ENCODE measurements around the gene DFFA. TPM values are rescaled to one million over a fixed set of nuclear protein-coding genes. Genes with fewer than 3 reads are reported as not detected.

Gene DFFA
- total RNA-seq, 2 experiments from 2014 or later = 34.2 to 36.1 TPM

- DNase-seq = no peak
- Mint-ChIP-seq H3K27me3 (ENCODE audit: low read depth) (no peaks in the 10 kb centered on the region), H3K36me3 (ENCODE audit: low read depth) (peaks cover 11% of the 10 kb centered on the region), H3K9me3 (no peaks in the 10 kb centered on the region), H3K4me3 (no peak overlapping the region), H3K4me1 (ENCODE audit: low read depth) (peaks cover 45% of the 10 kb centered on the region), H3K27ac (no peak overlapping the region)
- intact Hi-C loops (cut with micrococcal nuclease) = loop anchor here (5.0 kb wide), 1 partner anchor 65 kb away; no protein-coding TSS in a partner anchor
- CTCF ChIA-PET = interaction anchor here (0.5 to 5.6 kb wide), 2 partner anchors 12 to 196 kb away, joined by 3 to 85 read pairs; no protein-coding TSS in a partner anchor
These were observed 24.8 kb upstream of the DFFA start for GRCh38 chr1:10497109-10497508.

- H3K36me3 Mint-ChIP-seq (ENCODE audit: low read depth) = peaks cover 11% of the 10 kb centered on the region
- DNase-seq = peak; percentile 69
- no peaks in the 10 kb centered on the region for H3K9me3 Mint-ChIP-seq
- no peaks in the 10 kb centered on the region for H3K27me3 Mint-ChIP-seq (ENCODE audit: low read depth)
- peak overlapping the region; percentile 47 for H3K27ac Mint-ChIP-seq
- peak overlapping the region; percentile 67 for H3K4me3 Mint-ChIP-seq
- peaks cover 40% of the 10 kb centered on the region for H3K4me1 Mint-ChIP-seq (ENCODE audit: low read depth)
- intact Hi-C loops (cut with micrococcal nuclease) = loop anchor here (1.0 to 5.0 kb wide), 7 partner anchors 15 to 446 kb away; partner anchors contain the start of gene PEX14
- CTCF ChIA-PET = interaction anchor here (0.6 to 5.6 kb wide), 5 partner anchors 13 to 456 kb away, joined by 3 to 85 read pairs (median 12); partner anchors contain the start of gene CENPS
These were observed 23.6 kb upstream of the DFFA start for GRCh38 chr1:10495952-10496351.

GRCh38 chr1:10495475-10495817, 23.1 kb upstream of the DFFA start:
- peaks cover 11% of the 10 kb centered on the region for H3K36me3 Mint-ChIP-seq (ENCODE audit: low read depth)
- peaks cover 39% of the 10 kb centered on the region for H3K4me1 Mint-ChIP-seq (ENCODE audit: low read depth)
- intact Hi-C loops (cut with micrococcal nuclease) = loop anchor here (1.0 to 5.0 kb wide), 7 partner anchors 16 to 447 kb away; partner anchors contain the start of gene PEX14
- no peak for DNase-seq
- peak overlapping the region; percentile 87 for H3K27ac Mint-ChIP-seq
- H3K27me3 Mint-ChIP-seq (ENCODE audit: low read depth) = no peaks in the 10 kb centered on the region
- CTCF ChIA-PET = interaction anchor here (0.6 to 5.6 kb wide), 16 partner anchors 9 to 468 kb away, joined by 3 to 85 read pairs (median 4); partner anchors contain the start of gene CENPS
- no peaks in the 10 kb centered on the region for H3K9me3 Mint-ChIP-seq
- H3K4me3 Mint-ChIP-seq = peak overlapping the region; percentile 67

- H3K9me3 Mint-ChIP-seq = no peaks in the 10 kb centered on the region
- peak; percentile 90 for DNase-seq
- H3K27ac Mint-ChIP-seq = peak overlapping the region; percentile 87
- CTCF ChIA-PET = interaction anchor here (0.6 to 5.6 kb wide), 23 partner anchors 9 to 535 kb away, joined by 3 to 85 read pairs (median 5); partner anchors contain the start of gene CENPS
- no peaks in the 10 kb centered on the region for H3K27me3 Mint-ChIP-seq (ENCODE audit: low read depth)
- intact Hi-C loops (cut with micrococcal nuclease) = loop anchor here (1.0 to 5.0 kb wide), 8 partner anchors 16 to 447 kb away; partner anchors contain the start of genes CENPS and PEX14
- H3K36me3 Mint-ChIP-seq (ENCODE audit: low read depth) = peaks cover 11% of the 10 kb centered on the region
- H3K4me3 Mint-ChIP-seq = peak overlapping the region; percentile 67
- peaks cover 38% of the 10 kb centered on the region for H3K4me1 Mint-ChIP-seq (ENCODE audit: low read depth)
These were observed 22.6 kb upstream of the DFFA start for GRCh38 chr1:10494754-10495474.

GRCh38 chr1:10494418-10494753, 22.1 kb upstream of the DFFA start:
- peaks cover 41% of the 10 kb centered on the region for H3K4me1 Mint-ChIP-seq (ENCODE audit: low read depth)

GRCh38 chr1:10490286-10490970, 18.1 kb upstream of the DFFA start:
- intact Hi-C loops (cut with micrococcal nuclease) = no loop called here
- Mint-ChIP-seq H3K4me3 (no peak overlapping the region), H3K4me1 (ENCODE audit: low read depth) (peaks cover 17% of the 10 kb centered on the region), H3K9me3 (no peaks in the 10 kb centered on the region), H3K36me3 (ENCODE audit: low read depth) (peaks cover 9% of the 10 kb centered on the region), H3K27ac (no peak overlapping the region), H3K27me3 (ENCODE audit: low read depth) (no peaks in the 10 kb centered on the region)
- CTCF ChIA-PET = interaction anchor here (1.2 to 1.8 kb wide), 2 partner anchors 29 to 61 kb away, joined by 4 to 6 read pairs; partner anchors contain the start of gene CENPS
- no peak for DNase-seq

More at GRCh38 chr1:10494418-10494753, 22.1 kb upstream of the DFFA start:
- Mint-ChIP-seq H3K36me3 (ENCODE audit: low read depth) (peaks cover 11% of the 10 kb centered on the region), H3K9me3 (no peaks in the 10 kb centered on the region), H3K27ac (no peak overlapping the region), H3K27me3 (ENCODE audit: low read depth) (no peaks in the 10 kb centered on the region), H3K4me3 (no peak overlapping the region)
- CTCF ChIA-PET = interaction anchor here (0.8 to 5.6 kb wide), 20 partner anchors 8 to 536 kb away, joined by 3 to 85 read pairs (median 5); partner anchors contain the start of gene CENPS
- intact Hi-C loops (cut with micrococcal nuclease) = loop anchor here (1.0 to 2.0 kb wide), 2 partner anchors 64 to 282 kb away; partner anchors contain the start of gene CENPS
- DNase-seq = no peak

GRCh38 chr1:10489291-10490055, 17.1 kb upstream of the DFFA start:
- CTCF ChIA-PET = no interaction called here
- DNase-seq = no peak
- H3K27me3 Mint-ChIP-seq (ENCODE audit: low read depth) = no peaks in the 10 kb centered on the region
- intact Hi-C loops (cut with micrococcal nuclease) = no loop called here
- no peak overlapping the region for H3K4me3 Mint-ChIP-seq
- H3K36me3 Mint-ChIP-seq (ENCODE audit: low read depth) = peaks cover 10% of the 10 kb centered on the region
- no peak overlapping the region for H3K27ac Mint-ChIP-seq
- H3K4me1 Mint-ChIP-seq (ENCODE audit: low read depth) = peaks cover 8% of the 10 kb centered on the region
- no peaks in the 10 kb centered on the region for H3K9me3 Mint-ChIP-seq

- DNase-seq = no peak
- Mint-ChIP-seq H3K27me3 (ENCODE audit: low read depth) (no peaks in the 10 kb centered on the region), H3K4me1 (ENCODE audit: low read depth) (peaks cover 7% of the 10 kb centered on the region), H3K9me3 (no peaks in the 10 kb centered on the region), H3K4me3 (no peak overlapping the region), H3K36me3 (ENCODE audit: low read depth) (peaks cover 10% of the 10 kb centered on the region), H3K27ac (no peak overlapping the region)
- intact Hi-C loops (cut with micrococcal nuclease) = no loop called here
- CTCF ChIA-PET = no interaction called here
These were observed 12.2 kb upstream of the DFFA start for GRCh38 chr1:10484521-10484920.

- CTCF ChIA-PET = no interaction called here
- intact Hi-C loops (cut with micrococcal nuclease) = no loop called here
- H3K36me3 Mint-ChIP-seq (ENCODE audit: low read depth) = peaks cover 2% of the 10 kb centered on the region
These were observed 8.3 kb upstream of the DFFA start for GRCh38 chr1:10480614-10481013.

GRCh38 chr1:10479296-10479695, 7.0 kb upstream of the DFFA start:
- CTCF ChIA-PET = no interaction called here
- no peak overlapping the region for H3K4me3 Mint-ChIP-seq

More at GRCh38 chr1:10480614-10481013, 8.3 kb upstream of the DFFA start:
- H3K27me3 Mint-ChIP-seq (ENCODE audit: low read depth) = no peaks in the 10 kb centered on the region
- H3K4me1 Mint-ChIP-seq (ENCODE audit: low read depth) = peaks cover 19% of the 10 kb centered on the region
- no peak for DNase-seq
- H3K9me3 Mint-ChIP-seq = no peaks in the 10 kb centered on the region
- no peak overlapping the region for H3K4me3 Mint-ChIP-seq
- no peak overlapping the region for H3K27ac Mint-ChIP-seq

GRCh38 chr1:10475510-10475909, 3.2 kb upstream of the DFFA start:
- Mint-ChIP-seq H3K36me3 (ENCODE audit: low read depth) (peaks cover 4% of the 10 kb centered on the region), H3K4me1 (ENCODE audit: low read depth) (peaks cover 42% of the 10 kb centered on the region), H3K4me3 (peak overlapping the region; percentile 97), H3K27ac (peak overlapping the region; percentile 89), H3K9me3 (no peaks in the 10 kb centered on the region), H3K27me3 (ENCODE audit: low read depth) (no peaks in the 10 kb centered on the region)
- DNase-seq = no peak
- intact Hi-C loops (cut with micrococcal nuclease) = loop anchor here (2.0 kb wide), 2 partner anchors 77 to 565 kb away; partner anchors contain the start of genes CTNNBIP1 and PGD
- CTCF ChIA-PET = interaction anchor here (0.5 to 1.1 kb wide), 2 partner anchors 19 to 468 kb away, joined by 4 read pairs; no protein-coding TSS in a partner anchor

More at GRCh38 chr1:10479296-10479695, 7.0 kb upstream of the DFFA start:
- Mint-ChIP-seq H3K36me3 (ENCODE audit: low read depth) (peaks cover 4% of the 10 kb centered on the region), H3K27ac (no peak overlapping the region), H3K4me1 (ENCODE audit: low read depth) (peaks cover 26% of the 10 kb centered on the region), H3K9me3 (no peaks in the 10 kb centered on the region), H3K27me3 (ENCODE audit: low read depth) (no peaks in the 10 kb centered on the region)
- intact Hi-C loops (cut with micrococcal nuclease) = no loop called here
- DNase-seq = no peak

Measured in activated naive CD4-positive, alpha-beta T cell treated with anti-CD3 and anti-CD28 coated beads for 36 hours (primary cell).